HEK293 (cell line): ENCODE results near the gene RGS19.
A peak's percentile ranks its signal among the peaks of the same experiment; 100 is the strongest.

Experiments
- CTCF ChIA-PET: fragments of 350-600 bp; formaldehyde crosslinking; extraction: SDS; loops from one replicate; lab custom pipeline; 2021; ENCODE audit warnings: antibody characterized with exemption; lab: Yijun Ruan, JAX
- POLR2A ChIA-PET: fragments of 300-600 bp; formaldehyde crosslinking; extraction: SDS; loops from one replicate; lab custom pipeline; 2020; ENCODE audit warnings: antibody characterized with exemption, inconsistent platforms; lab: Yijun Ruan, JAX
- H3K27ac ChIP-seq: fragments of 200-500 bp; sonication (Bioruptor generic); 2 replicates; pipeline ENCODE4 v1.5.1; 2014; ENCODE audit warnings: low read depth, low read length, control low read depth, inconsistent platforms; ENCODE audit errors: extremely low read depth
- H3K36me3 ChIP-seq, 2 experiments: fragments of 200-500 bp in 1 of 2; sonication (Bioruptor generic) in 1 of 2; 1 replicate in 1 of 2; 2 replicates in 1 of 2; pipeline ENCODE4 v1.5.1; 2014 to 2017; ENCODE audit warnings: inconsistent platforms in 2 of 2, low read length in 2 of 2; ENCODE audit not compliant: control insufficient read depth in 2 of 2, insufficient read depth in 1 of 2
- H3K4me1 ChIP-seq: fragments of 200-500 bp; sonication (Bioruptor generic); 2 replicates; pipeline ENCODE4 v1.5.1; 2014; ENCODE audit warnings: mild to moderate bottlenecking, low read length, inconsistent platforms; ENCODE audit not compliant: control insufficient read depth, insufficient read depth
- H3K4me3 ChIP-seq: 2 replicates; pipeline ENCODE4 v1.5.1; 2011; ENCODE audit warnings: low read depth, mild to moderate bottlenecking, control low read depth, low read length, moderate library complexity
- H3K9me3 ChIP-seq: fragments of 200-500 bp; sonication (Bioruptor generic); 2 replicates; pipeline ENCODE4 v1.5.1; 2014; ENCODE audit warnings: low read depth, low read length, inconsistent platforms; ENCODE audit not compliant: control insufficient read depth, insufficient read depth
- FEZF1 ChIP-seq: fragments of 450-650 bp; formaldehyde crosslinking; IDR thresholded peaks from 2 replicates; pipeline ENCODE4 v1.5.1; 2016; ENCODE audit warnings: missing biosample characterization, missing genetic modification characterization
- GLIS1 ChIP-seq: fragments of 450-650 bp; formaldehyde crosslinking; IDR thresholded peaks from 2 replicates; pipeline ENCODE4 v1.5.1; 2016; ENCODE audit warnings: missing biosample characterization, missing genetic modification characterization
- PRDM2 ChIP-seq: fragments of 450-650 bp; formaldehyde crosslinking; IDR thresholded peaks from 2 replicates; pipeline ENCODE4 v1.5.1; 2016; ENCODE audit warnings: missing biosample characterization, missing genetic modification characterization, borderline replicate concordance
- REPIN1 ChIP-seq: fragments of 450-650 bp; formaldehyde crosslinking; IDR thresholded peaks from 2 replicates; pipeline ENCODE4 v1.5.1; 2017; ENCODE audit warnings: missing biosample characterization, missing genetic modification characterization, low read depth
- ZBTB17 ChIP-seq: fragments of 450-650 bp; formaldehyde crosslinking; IDR thresholded peaks from 2 replicates; pipeline ENCODE4 v1.5.1; 2016; ENCODE audit warnings: missing biosample characterization, missing genetic modification characterization
- ZIC2 ChIP-seq: fragments of 450-650 bp; formaldehyde crosslinking; IDR thresholded peaks from 2 replicates; pipeline ENCODE4 v1.5.1; 2016; ENCODE audit warnings: missing biosample characterization, missing genetic modification characterization
- ZNF114 ChIP-seq: fragments of 450-650 bp; formaldehyde crosslinking; IDR thresholded peaks from 2 replicates; pipeline ENCODE4 v1.5.0; 2017; ENCODE audit warnings: missing biosample characterization, missing genetic modification characterization
- ZNF16 ChIP-seq: fragments of 450-650 bp; formaldehyde crosslinking; IDR thresholded peaks from 2 replicates; pipeline ENCODE4 v1.5.1; 2016; ENCODE audit warnings: low read depth, missing biosample characterization, missing genetic modification characterization
- ZNF214 ChIP-seq: fragments of 450-650 bp; formaldehyde crosslinking; IDR thresholded peaks from 2 replicates; pipeline ENCODE4 v1.5.1; 2017; ENCODE audit warnings: missing biosample characterization, mild to moderate bottlenecking, missing genetic modification characterization, borderline replicate concordance
- ZNF23 ChIP-seq: fragments of 450-650 bp; formaldehyde crosslinking; IDR thresholded peaks from 2 replicates; pipeline ENCODE4 v1.5.1; 2016; ENCODE audit warnings: missing biosample characterization, missing genetic modification characterization, borderline replicate concordance
- ZNF529 ChIP-seq: fragments of 450-650 bp; formaldehyde crosslinking; IDR thresholded peaks from 2 replicates; pipeline ENCODE4 v1.5.1; 2017; ENCODE audit warnings: missing genetic modification characterization, missing biosample characterization; ENCODE audit not compliant: insufficient replicate concordance
- ZNF548 ChIP-seq: fragments of 450-650 bp; formaldehyde crosslinking; IDR thresholded peaks from 2 replicates; pipeline ENCODE4 v1.5.1; 2016; ENCODE audit warnings: missing biosample characterization, missing genetic modification characterization
- ZNF561 ChIP-seq: fragments of 450-650 bp; IDR thresholded peaks from 2 replicates; pipeline ENCODE4 v1.5.1; 2018; ENCODE audit warnings: missing biosample characterization, missing genetic modification characterization, borderline replicate concordance
- ZNF677 ChIP-seq: fragments of 450-650 bp; IDR thresholded peaks from 2 replicates; pipeline ENCODE4 v1.5.0; 2018; ENCODE audit warnings: missing biosample characterization, mild to moderate bottlenecking, missing genetic modification characterization, moderate library complexity

RGS19 gene

DNA sequence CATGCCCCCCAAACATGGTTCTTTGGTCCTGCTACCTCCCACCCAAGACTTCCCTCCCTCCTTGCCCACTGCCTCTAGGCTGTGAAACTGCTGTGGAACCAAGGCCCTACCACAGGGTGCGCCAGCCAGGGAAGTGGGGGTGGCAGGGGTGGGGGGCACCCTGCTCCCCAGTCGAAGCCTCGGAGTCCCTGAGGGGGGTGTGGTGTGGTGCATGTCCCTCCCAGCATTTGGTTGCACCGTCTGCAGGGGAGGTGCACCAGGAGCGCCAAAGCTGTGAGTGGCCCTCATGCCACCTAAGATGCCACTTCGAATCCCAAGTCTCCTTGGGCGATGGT lies 1.8 kb downstream of the RGS19 start (continued):
- TF ChIP-seq ZNF548 (tag by site-specific recombination) = no peak
- no peak for TF ChIP-seq ZNF561
- TF ChIP-seq, all 188 proteins: peak for 3

DNA sequence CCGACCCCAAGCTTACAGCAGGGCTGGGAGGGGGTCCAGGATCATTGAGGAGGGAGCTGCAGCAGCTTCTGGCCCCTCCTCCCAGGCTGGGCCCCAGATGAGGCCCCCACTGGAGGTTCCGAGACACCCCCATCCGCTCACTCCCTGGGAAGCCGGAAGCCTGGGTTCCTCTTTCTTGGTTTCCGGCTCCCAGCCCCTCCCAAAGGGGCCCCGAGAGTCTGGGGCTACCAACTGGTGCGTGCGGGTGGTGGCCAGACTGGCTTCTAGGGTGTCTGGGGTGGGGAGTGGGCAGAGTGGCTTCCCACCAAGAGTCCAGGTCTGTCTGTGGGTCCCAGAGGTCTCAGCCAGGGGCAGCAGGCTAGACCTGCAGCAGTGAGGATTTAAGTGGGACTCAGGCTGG lies 2.2 kb downstream of the RGS19 start:
- Histone ChIP-seq H3K4me3 (no peak overlapping the region), H3K4me1 (peaks cover 10% of the 10 kb centered on the region), H3K27ac (no peak overlapping the region), H3K9me3 (no peaks in the 10 kb centered on the region), H3K36me3 (peaks cover 0 to 17% of the 10 kb centered on the region in 2 experiments; a peak in 1 of 3 replicates)
- ChIA-PET CTCF (no interaction called here), POLR2A (no interaction called here)
- TF ChIP-seq ZNF114 (tag by site-specific recombination) (no peak), ZNF677 (no peak), PRDM2 (tag by site-specific recombination) (no peak), REPIN1 (tag by site-specific recombination) (no peak), ZBTB17 (no peak)

DNA sequence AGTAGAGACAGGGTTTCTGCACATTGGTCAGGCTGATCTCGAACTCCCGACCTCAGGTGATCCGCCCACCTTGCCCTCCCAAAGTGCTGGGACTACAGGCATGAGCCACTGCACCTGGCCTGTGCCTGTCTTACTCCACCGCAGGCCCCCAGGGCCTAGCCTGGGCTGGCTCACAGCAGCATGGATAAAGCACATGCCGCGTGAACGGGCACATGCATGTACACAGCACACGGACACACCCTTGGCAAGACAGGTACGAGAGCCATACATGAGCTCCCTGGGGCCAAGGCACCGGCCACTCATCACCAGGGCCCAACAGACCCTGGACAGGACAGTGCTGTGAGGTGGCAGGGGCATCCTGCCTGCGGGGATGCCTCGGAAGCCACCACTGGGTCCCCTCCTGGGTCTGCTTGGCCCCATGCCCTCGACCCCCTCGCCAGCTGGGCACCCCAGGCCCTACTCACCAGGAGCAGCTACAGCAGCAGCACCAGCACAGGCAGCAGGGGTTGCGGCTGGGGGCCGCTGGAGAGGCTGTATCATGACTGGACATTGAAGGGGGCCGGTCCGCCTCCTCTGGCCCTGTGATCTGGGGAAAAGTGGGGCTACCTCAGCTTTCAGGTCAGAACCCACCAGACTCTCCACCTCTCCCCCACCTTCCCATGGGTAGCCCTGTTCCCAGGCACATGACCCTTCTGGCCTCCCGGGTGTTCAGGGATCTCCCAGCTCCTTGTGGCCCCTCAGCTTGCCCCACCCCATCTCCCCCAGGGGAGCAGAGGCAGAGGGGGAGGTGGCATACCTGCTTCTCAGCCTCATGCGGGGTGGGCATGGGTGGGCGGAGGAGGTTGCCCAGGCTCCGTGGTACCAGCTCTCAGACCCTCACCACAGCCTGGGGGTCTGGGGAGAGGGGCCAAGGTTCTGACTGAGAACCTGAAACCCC lies 3.0 kb downstream of the RGS19 start:
- TF ChIP-seq GLIS1 (0 out of 2 replicates have a peak, but pooled peaks have one; percentile 8), ZNF23 (tag by site-specific recombination) (no peak), ZIC2 (tag by site-specific recombination) (0 out of 2 replicates have a peak, but pooled peaks have one; percentile 29)
- H3K4me3 ChIP-seq = no peak overlapping the region
- no peaks in the 10 kb centered on the region for H3K9me3 ChIP-seq
- no peak overlapping the region for H3K27ac ChIP-seq
- H3K36me3 ChIP-seq = peaks cover 0 to 22% of the 10 kb centered on the region in 2 experiments; a peak in 1 of 3 replicates
- ChIA-PET POLR2A (interaction anchor here (0.5 to 0.6 kb wide), 2 partner anchors 14 to 17 kb away, joined by 3 read pairs; no protein-coding TSS in a partner anchor), CTCF (interaction anchor here (0.5 to 0.7 kb wide), 2 partner anchors 37 to 65 kb away, joined by 3 read pairs; no protein-coding TSS in a partner anchor)
- H3K4me1 ChIP-seq = peaks cover 10% of the 10 kb centered on the region

- H3K36me3 ChIP-seq = peaks cover 0 to 25% of the 10 kb centered on the region in 2 experiments; a peak in 1 of 3 replicates
- CTCF ChIA-PET = interaction anchor here (0.5 kb wide), 1 partner anchor 66 kb away, joined by 3 read pairs; no protein-coding TSS in a partner anchor
- TF ChIP-seq ZNF114 (tag by site-specific recombination) = no peak
- TF ChIP-seq ZNF16 = no peak
- no peak for TF ChIP-seq FEZF1 (tag by site-specific recombination)
- TF ChIP-seq ZNF214 (tag by site-specific recombination) = no peak
- no peak for TF ChIP-seq ZNF529 (tag by site-specific recombination)
- H3K4me3 ChIP-seq = no peak overlapping the region
- POLR2A ChIA-PET = interaction anchor here (0.6 to 0.8 kb wide), 2 partner anchors 10 to 16 kb away, joined by 3 read pairs; no protein-coding TSS in a partner anchor
- peaks cover 10% of the 10 kb centered on the region for H3K4me1 ChIP-seq
- H3K9me3 ChIP-seq = no peaks in the 10 kb centered on the region
- H3K27ac ChIP-seq = no peak overlapping the region
Observed at GRCh38 chr20:64075556-64075955, 3.8 kb downstream of the RGS19 start.
